ENCODE measurements around the gene CACNB4. TPM values are rescaled to one million over a fixed set of nuclear protein-coding genes. Genes with fewer than 3 reads are reported as not detected.

CACNB4 gene
- total RNA-seq, 2 experiments from 2014 or later: 0.08 to 0.10 TPM

DNA sequence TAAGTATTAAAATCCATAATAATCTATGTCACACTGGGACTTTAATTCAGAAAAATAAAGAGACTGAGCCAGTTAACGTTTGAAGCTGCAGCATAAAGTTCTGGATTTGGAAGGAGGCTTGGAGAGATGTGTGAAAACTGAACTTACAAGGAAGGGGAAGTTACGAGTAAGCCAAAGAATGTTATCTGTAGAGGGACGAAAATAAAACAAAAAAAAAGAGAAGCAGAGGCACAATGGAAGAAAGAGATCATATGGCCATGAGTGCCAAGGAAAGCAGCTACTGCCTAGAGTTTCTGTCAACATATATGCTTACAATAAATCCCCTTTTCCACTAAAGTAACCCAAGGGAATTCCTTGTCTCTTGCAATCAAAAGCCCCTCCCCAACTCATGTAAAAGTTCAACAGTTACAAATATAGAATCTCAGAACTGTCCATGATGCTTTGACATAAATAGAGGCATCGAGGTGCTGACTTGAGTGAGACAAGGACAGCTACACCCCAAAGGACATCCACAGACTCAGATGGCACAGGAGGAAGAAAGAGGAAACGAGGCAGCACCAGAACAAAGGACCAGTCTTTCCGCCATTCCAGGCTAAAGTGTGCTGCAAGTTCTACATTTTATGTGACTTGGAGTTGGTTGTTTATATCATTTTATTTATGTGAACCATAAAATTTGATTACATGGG lies 254.5 kb downstream of the CACNB4 start:
- CTCF ChIA-PET: no interaction called here
- POLR2A ChIA-PET: no interaction called here

DNA sequence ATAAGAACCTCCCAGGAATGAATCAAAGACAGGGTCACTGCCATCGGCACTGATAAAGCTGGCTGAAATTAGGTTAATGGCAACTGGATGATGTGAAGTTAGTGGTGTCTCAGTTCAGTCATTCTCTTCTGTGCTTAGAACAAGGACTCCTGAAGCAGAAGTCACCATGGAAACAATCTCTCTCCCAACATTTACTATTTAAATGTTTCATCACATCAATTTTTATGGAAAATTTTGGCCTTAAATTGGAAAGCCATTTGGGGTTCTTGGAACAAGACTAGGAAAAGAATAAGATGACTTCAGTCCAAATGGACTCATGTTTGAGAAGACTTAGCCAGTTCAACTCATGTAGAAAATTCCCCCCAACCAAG lies 255.2 kb downstream of the CACNB4 start:
- CTCF ChIA-PET: no interaction called here
- POLR2A ChIA-PET: no interaction called here

DNA sequence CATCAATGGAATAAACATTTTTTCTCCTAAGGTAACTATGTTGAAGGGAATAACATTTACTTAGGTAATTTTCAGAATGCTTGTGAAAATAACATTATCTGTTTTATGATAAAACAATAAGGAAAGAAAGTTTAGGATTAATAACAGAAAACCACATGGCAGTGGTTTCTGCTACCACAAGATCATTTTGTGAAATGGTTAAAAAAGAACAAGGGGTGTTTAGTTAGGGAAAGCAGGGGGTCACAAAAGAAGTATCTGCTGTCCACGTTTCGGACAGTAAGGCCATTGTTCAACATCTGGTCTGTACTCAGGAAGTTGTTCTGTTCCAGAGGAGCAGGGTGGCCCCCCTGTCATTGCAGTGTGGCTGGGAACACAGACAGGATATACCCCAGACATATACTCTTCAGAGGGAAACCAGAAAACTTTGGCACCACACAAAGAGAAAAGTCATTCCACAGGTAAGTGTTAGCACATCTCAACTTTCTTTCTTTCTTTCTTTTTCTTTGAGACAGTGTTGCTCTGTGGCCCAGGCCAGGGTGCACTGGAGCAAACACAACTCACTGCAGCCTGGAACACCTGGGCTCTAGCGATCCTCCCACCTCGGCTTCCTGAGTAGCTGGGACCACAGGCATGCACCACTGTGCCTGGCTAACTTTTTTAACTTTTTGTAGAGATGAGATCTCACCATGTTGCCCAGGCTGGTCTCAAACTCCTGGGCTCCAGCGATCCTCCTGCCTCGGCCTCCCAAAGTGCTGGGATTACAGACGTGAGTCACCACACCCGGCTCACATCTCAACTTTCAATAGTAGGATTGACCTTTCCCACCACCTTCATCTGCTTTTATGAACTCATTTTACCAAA lies 255.8 kb downstream of the CACNB4 start:
- ChIA-PET POLR2A (no interaction called here), CTCF (no interaction called here)

DNA sequence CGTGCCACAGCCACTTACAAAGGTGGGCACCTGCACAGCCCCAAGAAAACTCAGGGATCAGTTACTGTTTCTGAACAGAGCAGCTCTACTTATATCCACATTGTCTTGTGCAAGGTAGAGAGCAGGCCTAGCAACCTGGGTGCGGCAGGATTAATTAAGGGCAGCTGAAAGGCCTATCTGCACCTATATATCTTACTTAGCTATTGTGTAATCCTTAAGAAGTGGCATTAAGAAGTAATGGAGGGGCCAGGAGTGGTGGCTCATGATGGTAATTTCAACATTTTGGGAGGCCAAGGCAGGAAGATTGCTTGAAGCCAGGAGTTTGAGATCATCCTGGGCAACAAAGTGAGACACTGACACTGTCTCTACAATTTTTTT lies 257.8 kb downstream of the CACNB4 start:
- CTCF ChIA-PET: no interaction called here
- POLR2A ChIA-PET: no interaction called here

DNA sequence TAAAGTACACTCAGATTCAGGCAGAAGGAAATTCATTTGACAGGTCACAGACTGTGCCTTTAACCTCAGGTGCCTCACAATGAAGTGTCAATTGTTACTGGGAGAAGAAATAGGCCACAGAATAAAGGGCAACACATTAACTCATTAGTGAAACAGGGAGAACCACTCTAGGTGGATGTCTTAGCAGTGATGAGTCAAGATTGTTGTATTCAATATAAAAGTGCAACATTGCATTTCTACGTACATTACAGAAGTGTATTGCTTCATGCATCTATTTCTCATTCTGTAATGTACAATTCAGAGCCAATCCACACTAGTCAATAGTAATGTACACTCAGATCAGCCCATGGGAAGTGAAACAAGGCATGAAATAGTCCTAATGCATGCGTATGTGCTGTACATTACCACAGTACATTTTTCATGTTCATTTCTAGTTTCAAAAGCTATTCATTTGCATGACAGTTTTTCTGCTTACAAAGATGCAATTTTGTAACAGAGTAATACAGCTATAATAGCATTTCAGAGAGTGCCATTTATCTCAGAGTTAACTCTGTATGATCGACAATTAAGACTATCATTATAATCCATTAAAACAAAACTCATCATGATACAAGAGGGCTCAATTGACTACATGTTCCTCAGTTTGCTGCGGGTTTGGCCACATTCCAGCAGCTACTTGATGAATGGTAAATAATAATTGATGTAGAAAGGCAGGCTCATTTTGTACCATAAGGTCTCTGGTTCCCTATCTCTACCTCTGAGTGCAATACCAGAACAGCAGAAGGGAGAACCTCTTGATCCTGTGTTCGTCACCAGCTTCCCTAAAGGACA lies 258.4 kb downstream of the CACNB4 start:
- ChIA-PET CTCF (no interaction called here), POLR2A (no interaction called here)

DNA sequence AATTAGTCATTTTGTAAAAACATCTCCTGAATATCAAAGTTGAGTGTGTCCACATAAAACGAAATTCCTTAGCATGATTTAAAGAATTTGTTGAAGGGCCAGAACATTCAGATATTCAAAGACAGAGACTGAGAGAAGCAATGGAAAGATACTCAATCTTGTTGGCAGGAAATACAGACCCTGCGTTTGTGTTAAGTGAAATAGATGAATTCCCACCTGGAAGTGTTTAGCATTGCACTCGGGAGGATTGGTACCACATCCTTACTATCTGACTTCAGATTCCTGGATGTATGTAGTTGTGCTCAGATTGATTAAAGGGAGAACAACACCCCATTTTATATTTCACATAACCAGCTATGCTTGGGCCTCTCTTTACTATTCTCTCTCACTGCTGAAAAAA lies 260.9 kb downstream of the CACNB4 start:
- CTCF ChIA-PET: no interaction called here
- POLR2A ChIA-PET: no interaction called here

DNA sequence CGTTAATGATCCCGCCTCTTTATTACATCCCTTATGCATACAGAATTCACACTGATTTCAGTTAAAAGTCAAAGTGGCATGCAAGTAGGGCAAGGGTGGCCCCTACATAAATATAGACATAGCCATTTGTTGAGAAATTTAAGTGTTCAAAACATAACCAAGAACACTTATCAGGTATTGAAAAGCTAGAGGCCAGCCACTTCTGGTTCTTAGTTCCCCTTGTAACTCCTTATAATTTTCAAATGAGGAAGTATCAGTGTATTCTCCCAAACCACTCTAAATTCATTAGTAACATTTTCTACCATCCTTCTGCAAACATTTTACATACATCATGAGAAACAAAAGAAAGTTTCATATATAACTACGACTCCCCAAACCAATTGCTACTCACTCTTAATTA lies 264.9 kb downstream of the CACNB4 start:
- POLR2A ChIA-PET: no interaction called here

DNA sequence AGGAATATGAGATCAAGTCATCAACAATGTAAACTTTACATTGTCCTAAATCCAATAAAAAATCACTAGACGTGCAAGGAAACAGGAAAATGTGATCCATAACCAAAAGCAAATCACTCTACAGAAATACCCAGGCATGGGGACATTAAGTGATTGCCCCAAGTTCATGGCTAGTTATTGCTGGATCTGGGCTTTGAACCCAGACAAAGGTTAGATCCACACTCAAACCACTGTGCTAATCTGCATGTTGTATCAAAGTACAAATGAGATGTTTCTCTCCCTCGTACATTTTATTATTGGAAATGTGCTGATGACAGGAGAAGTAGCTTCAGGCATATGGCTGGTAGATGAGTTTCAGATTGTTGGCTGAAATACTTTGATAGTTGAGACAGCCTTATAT lies 267.9 kb downstream of the CACNB4 start:
- CTCF ChIA-PET: no interaction called here

More for the DNA sequence above, 264.9 kb downstream of the CACNB4 start:
- CTCF ChIA-PET: no interaction called here

DNA sequence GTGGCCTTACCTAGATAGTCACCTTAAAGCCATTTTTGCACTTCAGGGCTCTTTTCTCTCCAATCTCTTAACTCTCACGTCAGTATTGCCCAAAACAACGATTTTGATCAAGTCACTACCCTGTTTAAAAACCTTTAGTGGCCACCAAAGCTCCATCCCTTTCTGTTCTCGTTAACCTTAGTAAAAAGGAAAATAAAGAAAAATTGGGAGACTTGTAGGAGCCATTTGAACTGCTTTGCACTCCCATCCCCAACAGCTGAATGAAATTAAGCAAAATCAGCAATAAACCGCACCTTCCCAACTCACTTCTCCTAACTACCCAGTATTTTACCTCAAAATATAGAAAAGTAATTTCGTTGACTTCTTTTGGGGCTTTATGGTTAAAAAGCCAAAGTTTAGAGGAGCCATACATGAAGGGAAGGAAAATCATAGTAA lies 269.9 kb downstream of the CACNB4 start:
- POLR2A ChIA-PET: interaction anchor here (1.2 kb wide), 1 partner anchor 9 kb away, joined by 3 read pairs; no protein-coding TSS in a partner anchor
- CTCF ChIA-PET: interaction anchor here (0.8 kb wide), 1 partner anchor 29 kb away, joined by 3 read pairs; no protein-coding TSS in a partner anchor

More for the DNA sequence above, 267.9 kb downstream of the CACNB4 start:
- POLR2A ChIA-PET: no interaction called here

DNA sequence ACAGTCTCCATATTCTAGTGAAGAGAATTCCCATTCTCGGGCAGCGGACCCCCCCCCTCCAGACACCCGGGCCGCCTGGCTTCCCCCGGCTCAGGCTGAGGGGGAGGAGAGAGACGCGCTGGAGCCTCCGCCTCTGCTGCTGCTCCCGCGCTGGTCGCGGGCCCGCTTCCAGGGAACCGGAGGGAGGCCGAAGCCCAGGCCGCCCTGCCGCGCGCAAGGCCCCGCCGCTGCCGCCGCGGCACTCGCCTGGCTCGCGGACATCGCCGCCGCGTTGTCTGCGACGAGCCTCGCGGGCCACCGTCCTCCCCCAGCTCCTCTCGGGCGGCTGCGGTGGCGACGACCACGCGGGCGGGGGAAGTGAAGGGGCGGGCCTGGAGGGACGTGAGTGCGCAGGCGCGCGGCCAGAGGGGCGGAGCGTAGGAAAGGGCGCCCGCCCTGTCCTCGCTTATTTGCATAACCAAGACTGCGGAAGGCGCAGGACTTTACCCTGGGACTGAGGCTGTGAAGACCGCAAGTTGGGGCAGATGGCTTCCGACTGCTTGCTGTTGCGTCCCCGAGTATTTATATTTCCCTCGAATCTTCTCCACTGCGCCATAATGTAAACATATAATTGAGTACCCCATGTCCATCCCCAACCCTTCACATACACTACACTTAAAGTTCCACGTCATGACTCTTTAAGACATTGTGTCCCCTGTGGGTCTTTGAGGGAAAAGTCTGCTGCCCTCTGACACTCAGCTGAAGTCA lies 270.5 kb downstream of the CACNB4 start, which contains the start of gene ARL5A:
Gene ARL5A (minus strand): TSS at position 279 of the 747 bp plus-strand sequence. CDS start 245 bp downstream, at position 34.
- CTCF ChIA-PET: interaction anchor here (0.7 to 1.2 kb wide), 3 partner anchors 12 to 197 kb away, joined by 3 read pairs; no protein-coding TSS in a partner anchor
- POLR2A ChIA-PET: interaction anchor here (0.6 to 1.2 kb wide), 4 partner anchors 8 to 847 kb away, joined by 3 to 4 read pairs (median 3); no protein-coding TSS in a partner anchor

DNA sequence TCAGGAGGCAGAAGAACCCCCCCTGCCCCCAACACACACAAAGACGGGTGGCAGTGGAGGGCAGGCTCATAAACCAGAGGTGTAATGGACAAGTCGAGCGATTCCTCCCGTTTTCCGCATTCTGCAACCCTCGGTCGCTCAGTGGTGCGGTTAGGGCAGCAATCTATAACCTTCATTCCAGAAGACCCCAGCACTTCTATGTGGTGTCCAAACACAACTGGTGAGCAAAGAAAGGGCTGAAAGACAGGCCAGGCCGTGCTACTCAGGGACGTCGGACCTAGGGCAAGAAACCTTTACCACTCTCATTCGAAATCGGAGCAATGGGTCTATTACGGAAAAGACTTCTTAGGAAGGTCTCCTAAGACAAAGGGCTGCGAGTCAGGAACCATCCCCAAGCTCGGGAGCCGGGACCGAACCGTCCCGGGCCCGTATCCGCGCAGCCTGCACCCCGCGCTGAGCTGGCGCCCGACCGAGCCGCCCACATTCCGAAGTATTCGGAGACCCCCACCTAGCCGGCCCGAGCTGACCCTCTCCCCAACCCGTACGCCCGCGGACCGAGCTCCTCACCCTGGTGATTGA lies 271.2 kb downstream of the CACNB4 start:
- ChIA-PET CTCF (interaction anchor here (0.7 to 1.2 kb wide), 3 partner anchors 11 to 196 kb away, joined by 3 read pairs; no protein-coding TSS in a partner anchor), POLR2A (interaction anchor here (0.6 to 1.2 kb wide), 4 partner anchors 21 to 848 kb away, joined by 3 to 6 read pairs (median 4); no protein-coding TSS in a partner anchor)

DNA sequence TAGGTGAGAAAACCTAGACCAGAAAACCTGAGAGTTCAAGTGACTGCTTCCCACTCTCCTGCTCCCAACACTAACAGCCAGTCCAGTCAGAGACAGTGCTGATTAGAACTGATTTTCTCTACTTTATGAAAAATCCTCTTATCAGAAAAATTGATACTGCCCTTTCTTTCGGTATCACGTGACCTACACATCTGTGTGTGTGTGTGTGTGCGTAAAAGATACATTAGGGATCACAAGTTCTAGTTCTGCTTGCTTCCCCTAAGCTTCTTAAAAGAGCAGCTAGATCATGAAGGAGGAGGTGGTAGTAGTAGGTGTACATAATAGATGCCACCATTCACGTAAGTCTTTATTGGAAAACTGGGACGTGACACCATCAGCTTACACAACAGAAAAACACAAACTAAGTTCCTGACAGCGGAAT lies 272.1 kb downstream of the CACNB4 start:
- CTCF ChIA-PET: interaction anchor here (1.1 to 1.2 kb wide), 2 partner anchors 10 to 19 kb away, joined by 3 read pairs; no protein-coding TSS in a partner anchor

DNA sequence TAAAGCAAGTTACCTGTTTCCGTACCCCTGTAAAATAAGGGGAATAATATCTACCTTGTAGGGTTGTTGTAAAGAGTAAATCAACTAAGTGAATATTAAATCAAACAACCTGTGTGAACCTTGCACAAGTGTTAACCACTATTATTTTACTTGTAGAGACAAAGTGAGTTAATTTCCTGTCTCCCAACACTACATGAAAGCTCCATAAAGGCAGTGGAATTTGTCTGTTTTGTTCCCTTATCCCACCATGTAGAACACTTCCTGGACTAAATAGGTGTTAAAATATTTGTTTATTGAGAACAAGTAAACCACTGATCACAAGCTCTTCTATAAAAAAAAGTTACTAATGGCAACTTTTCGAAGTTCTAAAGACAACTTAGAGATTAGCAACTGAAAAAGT lies 274.0 kb downstream of the CACNB4 start:
- ChIA-PET CTCF (no interaction called here), POLR2A (no interaction called here)

More for the DNA sequence above, 272.1 kb downstream of the CACNB4 start:
- POLR2A ChIA-PET: interaction anchor here (0.9 kb wide), 1 partner anchor 71 kb away, joined by 3 read pairs; no protein-coding TSS in a partner anchor

DNA sequence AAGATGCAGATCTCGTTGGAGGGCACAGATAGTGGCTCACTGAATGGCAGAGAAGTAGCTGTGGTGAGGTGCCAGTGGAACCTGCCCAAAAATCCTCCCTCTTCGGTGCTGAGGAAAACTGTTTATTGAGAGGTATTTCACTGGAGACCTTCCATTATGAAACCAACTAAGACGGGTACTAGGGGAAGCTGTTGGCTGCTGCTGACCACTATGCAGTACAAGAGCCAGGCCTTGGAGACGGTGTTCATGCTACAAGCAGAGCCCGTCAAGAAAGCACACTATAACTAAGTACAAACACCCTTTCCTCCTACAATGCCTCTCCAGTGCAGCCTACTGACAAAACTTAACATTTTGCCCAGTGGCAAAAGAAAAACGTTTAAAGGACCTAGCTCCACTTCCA lies 275.2 kb downstream of the CACNB4 start:
- POLR2A ChIA-PET: no interaction called here
- CTCF ChIA-PET: no interaction called here

DNA sequence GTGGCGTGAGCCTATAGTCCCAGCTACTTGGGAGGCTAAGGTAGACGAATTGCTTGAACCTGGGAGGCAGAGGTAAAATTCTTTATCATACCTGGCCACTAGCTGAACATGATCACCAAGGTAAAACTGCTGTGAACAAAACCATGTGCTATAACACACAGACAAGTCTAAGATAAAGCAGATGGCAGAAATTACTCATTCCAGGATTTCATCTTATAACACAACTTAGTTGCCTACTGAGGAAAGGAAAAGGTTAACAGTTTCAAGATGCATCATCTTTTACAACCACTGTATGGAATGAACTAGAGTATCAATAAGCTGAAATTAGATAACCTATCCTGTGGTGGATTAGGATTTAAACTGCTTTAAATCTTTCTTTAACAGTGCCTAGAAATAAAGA lies 278.9 kb downstream of the CACNB4 start:
- ChIA-PET POLR2A (interaction anchor here (0.6 kb wide), 1 partner anchor 9 kb away, joined by 3 read pairs; no protein-coding TSS in a partner anchor), CTCF (no interaction called here)

DNA sequence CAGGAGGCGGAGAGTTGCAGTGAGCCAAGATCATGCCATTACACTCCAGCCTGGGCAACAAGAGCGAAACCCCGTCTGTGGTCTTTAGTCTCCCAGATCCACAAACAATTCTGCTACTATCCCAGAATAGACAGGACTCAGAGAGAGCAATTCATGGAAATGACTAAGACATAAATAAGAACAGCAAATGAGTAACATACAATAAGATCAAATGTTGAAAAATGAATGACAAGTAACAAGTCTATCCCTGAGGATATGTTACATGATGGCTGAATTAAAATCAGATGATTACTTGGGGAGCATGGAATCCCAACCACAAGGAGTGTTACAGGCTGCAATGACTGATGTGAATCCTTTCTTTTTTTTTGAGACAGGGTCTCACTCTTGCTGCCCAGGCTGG lies 280.9 kb downstream of the CACNB4 start:
- CTCF ChIA-PET: no interaction called here
- POLR2A ChIA-PET: no interaction called here

DNA sequence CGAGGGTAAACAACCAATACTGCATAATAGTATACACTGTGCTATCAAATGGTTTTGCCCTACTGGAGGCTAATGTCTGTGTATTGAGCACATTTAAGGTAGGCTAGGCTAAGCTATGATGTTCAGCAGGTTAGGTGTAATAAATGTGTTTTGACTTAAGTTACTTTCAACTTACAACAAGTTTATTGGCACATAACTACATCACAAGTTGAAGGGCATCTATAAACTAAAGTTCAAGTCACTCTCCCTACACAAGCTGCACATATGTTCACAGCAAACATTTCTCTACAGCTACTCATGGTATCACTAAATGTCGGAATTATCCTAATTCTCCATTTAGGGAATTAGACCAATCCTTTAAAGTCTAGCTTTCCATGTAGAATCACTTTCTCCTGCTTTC lies 282.0 kb downstream of the CACNB4 start:
- POLR2A ChIA-PET: no interaction called here
- CTCF ChIA-PET: interaction anchor here (0.7 kb wide), 1 partner anchor 11 kb away, joined by 3 read pairs; no protein-coding TSS in a partner anchor

DNA sequence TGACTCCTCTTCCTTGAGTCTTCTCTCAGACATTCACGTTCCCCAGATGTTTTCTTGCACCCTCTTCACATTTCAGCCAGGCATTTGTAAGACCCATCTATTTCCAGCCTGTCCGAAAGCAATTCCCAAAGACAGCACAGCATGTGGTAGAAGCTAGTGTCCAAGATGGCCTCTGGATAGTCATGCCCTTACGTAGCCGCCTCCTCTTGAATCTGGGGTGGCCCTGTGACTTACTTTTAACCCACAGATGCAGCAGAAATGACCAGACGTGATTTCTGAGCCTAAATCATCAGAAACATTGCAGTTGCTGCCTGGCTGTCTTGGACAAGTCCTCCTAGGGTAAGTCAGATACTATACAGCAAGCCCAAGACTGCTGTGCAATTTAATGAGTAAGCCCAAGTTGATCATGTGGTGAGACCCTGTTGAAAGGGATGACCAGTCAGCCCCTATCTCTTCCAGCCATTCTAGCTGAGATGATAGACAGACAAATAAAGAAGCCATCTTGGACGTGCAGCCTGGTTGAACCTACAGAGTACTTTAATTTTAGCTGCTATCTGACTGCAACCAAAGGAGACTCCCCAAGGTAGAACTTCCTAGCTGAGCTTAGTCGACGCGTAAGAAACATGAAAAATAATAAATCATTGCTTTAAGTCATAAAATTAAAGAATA lies 282.9 kb downstream of the CACNB4 start:
- CTCF ChIA-PET: interaction anchor here (0.7 kb wide), 1 partner anchor 12 kb away, joined by 3 read pairs; no protein-coding TSS in a partner anchor
- POLR2A ChIA-PET: no interaction called here
